CD14-positive monocyte (primary cell): ENCODE data around the gene POFUT2. TPM values are rescaled to one million over a fixed set of nuclear protein-coding genes. Genes with fewer than 3 reads are reported as not detected.

ENCODE experiments used
- DNase-seq, 3 donors: peaks; one replicate each; pipeline ENCODE4 v3.0.0-alpha.2; 2011 to 2022
- H2AFZ ChIP-seq: 2 replicates; pipeline ENCODE4 v1.6.0; 2012; ENCODE audit warnings: mild to moderate bottlenecking, low read depth, low read length, inconsistent platforms; ENCODE audit not compliant: insufficient read depth, poor library complexity, severe bottlenecking
- H3K27ac ChIP-seq, 2 donors: 1 replicate in 1 of 2; 2 replicates in 1 of 2; pipeline ENCODE4 v1.5.1; 2012 to 2013; ENCODE audit warnings: low read length in 2 of 2, control low read depth in 1 of 2, inconsistent platforms in 1 of 2, low read depth in 1 of 2, mild to moderate bottlenecking in 1 of 2
- H3K27me3 ChIP-seq, 2 donors: one replicate each; pipeline versions ENCODE4 v1.6.0 to v1.6.1; 2011 to 2013; ENCODE audit warnings: low read length in 2 of 2; ENCODE audit not compliant: control insufficient read depth in 2 of 2, insufficient read depth in 2 of 2
- H3K36me3 ChIP-seq, 2 donors: replicated peaks in 1 of 2; 1 replicate in 1 of 2; 2 replicates in 1 of 2; pipeline versions ENCODE4 v1.5.1 to v1.6.1; 2012 to 2013; ENCODE audit warnings: low read length in 2 of 2, control low read depth in 1 of 2, inconsistent platforms in 1 of 2, mild to moderate bottlenecking in 1 of 2; ENCODE audit not compliant: insufficient read depth in 2 of 2, control insufficient read depth in 1 of 2
- H3K4me1 ChIP-seq, 2 donors: 1 replicate in 1 of 2; 2 replicates in 1 of 2; pipeline versions ENCODE4 v1.5.1 to v1.6.1; 2012 to 2013; ENCODE audit warnings: low read length in 2 of 2, control low read depth in 1 of 2, inconsistent platforms in 1 of 2, mild to moderate bottlenecking in 1 of 2, moderate library complexity in 1 of 2; ENCODE audit not compliant: insufficient read depth in 2 of 2, control insufficient read depth in 1 of 2
- H3K4me2 ChIP-seq: replicated peaks from 2 replicates; pipeline ENCODE3; 2012; ENCODE audit warnings: low read length, moderate library complexity, mild to moderate bottlenecking; ENCODE audit not compliant: poor library complexity, severe bottlenecking; ENCODE audit errors: extremely low read depth
- H3K4me3 ChIP-seq, 3 experiments: fragments of 200-600 bp in 1 of 3; sonication (generic) in 1 of 3; replicated peaks in 1 of 3; 1 replicate in 2 of 3; 2 replicates in 1 of 3; pipeline ENCODE4 v1.5.1; 2011 to 2013; ENCODE audit warnings: low read length in 3 of 3, mild to moderate bottlenecking in 3 of 3, control low read depth in 2 of 3, low read depth in 2 of 3, inconsistent platforms in 1 of 3, moderate library complexity in 1 of 3
- H3K79me2 ChIP-seq: 2 replicates; pipeline ENCODE4 v1.6.0; 2012; ENCODE audit warnings: mild to moderate bottlenecking, control low read depth, inconsistent platforms, low read length, moderate library complexity; ENCODE audit not compliant: insufficient read depth
- H3K9ac ChIP-seq: 2 replicates; pipeline ENCODE4 v1.6.0; 2017; ENCODE audit warnings: low read length, mild to moderate bottlenecking; ENCODE audit not compliant: insufficient read depth, poor library complexity, severe bottlenecking
- H3K9me3 ChIP-seq, 2 donors: replicated peaks in 1 of 2; 1 replicate in 1 of 2; 2 replicates in 1 of 2; pipeline versions ENCODE4 v1.5.1 to v1.6.1; 2012 to 2013; ENCODE audit warnings: low read length in 2 of 2, control low read depth in 1 of 2; ENCODE audit not compliant: control insufficient read depth in 1 of 2, insufficient read depth in 1 of 2
- H4K20me1 ChIP-seq: 2 replicates; pipeline ENCODE4 v1.6.0; 2012; ENCODE audit warnings: mild to moderate bottlenecking, low read length, control low read depth, moderate library complexity; ENCODE audit not compliant: insufficient read depth
- H3K27ac Mint-ChIP-seq, 7 donors: one replicate each; pipeline ENCODE4 v1.8.0; 2020; ENCODE audit warnings: mild to moderate bottlenecking in 7 of 7, mixed read lengths in 7 of 7, moderate library complexity in 6 of 7, inconsistent platforms in 2 of 7
- H3K27me3 Mint-ChIP-seq, 3 donors: one replicate each; pipeline ENCODE4 v1.8.0; 2021 to 2022; ENCODE audit warnings: low read depth in 3 of 3, mild to moderate bottlenecking in 3 of 3, mixed read lengths in 3 of 3, moderate library complexity in 3 of 3, inconsistent platforms in 1 of 3
- H3K36me3 Mint-ChIP-seq, 2 donors: one replicate each; pipeline ENCODE4 v1.8.0; 2020; ENCODE audit warnings: mixed read lengths in 2 of 2, inconsistent platforms in 1 of 2, mild to moderate bottlenecking in 1 of 2
- H3K4me1 Mint-ChIP-seq: one replicate; pipeline ENCODE4 v1.8.0; 2020; ENCODE audit warnings: mild to moderate bottlenecking, mixed read lengths
- H3K4me3 Mint-ChIP-seq, 2 donors: one replicate each; pipeline ENCODE4 v1.8.0; 2020; ENCODE audit warnings: mild to moderate bottlenecking in 2 of 2, mixed read lengths in 2 of 2, moderate library complexity in 1 of 2
- H3K9me3 Mint-ChIP-seq, 7 donors: one replicate each; pipeline ENCODE4 v1.8.0; 2020 to 2022; ENCODE audit warnings: mixed read lengths in 7 of 7, mild to moderate bottlenecking in 6 of 7, moderate library complexity in 6 of 7, inconsistent platforms in 2 of 7
- CTCF ChIP-seq: fragments of 200-600 bp; IDR thresholded peaks from one replicate; pipeline ENCODE4 v1.8.0; 2022; ENCODE audit warnings: antibody characterized with exemption, mild to moderate bottlenecking
- WGBS: methylation state at CpG from one replicate; pipeline ENCODE4 v1.1.5; 2013; ENCODE audit warnings: missing lambda C conversion rate; ENCODE audit not compliant: insufficient coverage; 5-methylcytosine and 5-hydroxymethylcytosine counted together
- intact Hi-C, 2 donors: fragments of 100-400 bp; cut with micrococcal nuclease; formaldehyde crosslinking; loops; one replicate each; pipeline versions ENCODE4 v1.15.0 to v1.15.1; 2023
- polyA plus RNA-seq, 3 donors: library from polyadenylated mRNA; depleted of rRNA in 1 of 3; unstranded in 2 of 3; stranded (reverse) in 1 of 3; fragments of 300-500 nt in 2 of 3; fragments of >200 nt in 1 of 3; fragmentation: Illumina TruSeq in 2 of 3; gene quantifications; 1 replicate in 2 of 3; 2 replicates in 1 of 3; pipeline ENCODE4 v1.2.3, GENCODE V29; 2012 to 2021

Gene POFUT2
- polyA plus RNA-seq, 3 donors, result 1.8 to 21.3 (median 2.8) TPM

GRCh38 chr21:45326891-45327440, 39.3 kb upstream of the POFUT2 start:
- no peaks in the 10 kb centered on the region for H3K79me2 ChIP-seq
- H3K4me1 Mint-ChIP-seq, result no peaks in the 10 kb centered on the region
- intact Hi-C loops, result no loop called here
- no peak overlapping the region for H2AFZ ChIP-seq
- TF ChIP-seq CTCF, result no peak
- H3K4me2 ChIP-seq, result no peak overlapping the region
- no peak for DNase-seq
- H4K20me1 ChIP-seq, result no peaks in the 10 kb centered on the region
- WGBS, result 85% methylated on average over 8 of the region's 8 CpGs
- no peaks in the 10 kb centered on the region for H3K9me3 Mint-ChIP-seq
- H3K27ac Mint-ChIP-seq, result no peak overlapping the region
- no peaks in the 10 kb centered on the region for H3K36me3 ChIP-seq
- no peak overlapping the region for H3K9ac ChIP-seq
- H3K4me3 ChIP-seq, result no peak overlapping the region
- no peak overlapping the region for H3K27ac ChIP-seq
- peaks cover 5 to 8% (median 7%) of the 10 kb centered on the region in 3 donors for H3K27me3 Mint-ChIP-seq
- H3K9me3 ChIP-seq, result no peaks in the 10 kb centered on the region
- no peaks in the 10 kb centered on the region for H3K27me3 ChIP-seq
- no peak overlapping the region for H3K4me3 Mint-ChIP-seq
- no peaks in the 10 kb centered on the region for H3K4me1 ChIP-seq
- no peaks in the 10 kb centered on the region for H3K36me3 Mint-ChIP-seq

- no peak for DNase-seq
- Mint-ChIP-seq H3K27ac (no peak overlapping the region), H3K36me3 (no peaks in the 10 kb centered on the region), H3K27me3 (peaks cover 5 to 9% (median 8%) of the 10 kb centered on the region in 3 donors), H3K9me3 (no peaks in the 10 kb centered on the region), H3K4me1 (no peaks in the 10 kb centered on the region), H3K4me3 (no peak overlapping the region)
- WGBS, result 95% methylated on average over 21 of the region's 25 CpGs
- Histone ChIP-seq H3K36me3 (no peaks in the 10 kb centered on the region), H4K20me1 (no peaks in the 10 kb centered on the region), H3K9ac (no peak overlapping the region), H3K79me2 (no peaks in the 10 kb centered on the region), H3K9me3 (no peaks in the 10 kb centered on the region), H2AFZ (no peak overlapping the region), H3K4me1 (no peaks in the 10 kb centered on the region), H3K4me2 (no peak overlapping the region), H3K4me3 (no peak overlapping the region), H3K27me3 (no peaks in the 10 kb centered on the region), H3K27ac (no peak overlapping the region)
- no peak for TF ChIP-seq CTCF
- intact Hi-C loops, result no loop called here
Observed at GRCh38 chr21:45326169-45326851, 38.6 kb upstream of the POFUT2 start.
